ENCODE measurements around the gene AGTRAP. TPM values are rescaled to one million over a fixed set of nuclear protein-coding genes. Genes with fewer than 3 reads are reported as not detected.

The AGTRAP gene
- total RNA-seq, 1 donor from 2014 or later = 95.6 TPM

DNA sequence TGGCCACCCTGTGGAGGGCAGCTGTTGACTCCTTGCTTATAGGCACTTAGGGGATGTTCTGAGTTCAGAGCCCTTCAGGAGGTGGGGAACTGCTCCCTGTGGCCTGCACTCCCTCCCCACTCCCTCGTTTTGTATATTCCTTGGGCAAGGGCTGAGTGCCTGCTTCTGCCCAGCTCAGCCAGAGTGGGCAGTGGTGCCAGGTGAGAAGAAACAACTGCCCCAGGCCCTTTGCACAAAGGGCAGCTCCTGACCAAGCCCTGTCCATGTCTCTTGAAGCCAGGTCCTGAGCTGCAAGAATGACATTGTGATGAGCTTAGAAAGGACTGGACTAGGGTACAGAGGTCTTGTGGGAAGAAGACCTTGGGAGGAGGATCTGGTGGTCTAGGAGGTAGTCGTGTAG lies 2.2 kb downstream of the AGTRAP start:
- Histone ChIP-seq H3K27ac (no peak overlapping the region), H3K9me3 (no peaks in the 10 kb centered on the region), H3K4me1 (peaks cover 3 to 13% of the 10 kb centered on the region in 2 donors), H3K27me3 (no peaks in the 10 kb centered on the region), H3K4me3 (no peak overlapping the region), H3K36me3 (no peaks in the 10 kb centered on the region)
- intact Hi-C loops (cut with DNase I) = loop anchor here (5.0 kb wide), 1 partner anchor 169 kb away; no protein-coding TSS in a partner anchor
- no peak for DNase-seq (ENCODE audit: low spot score in 2 of 2)
- TF ChIP-seq, protein P1, sequence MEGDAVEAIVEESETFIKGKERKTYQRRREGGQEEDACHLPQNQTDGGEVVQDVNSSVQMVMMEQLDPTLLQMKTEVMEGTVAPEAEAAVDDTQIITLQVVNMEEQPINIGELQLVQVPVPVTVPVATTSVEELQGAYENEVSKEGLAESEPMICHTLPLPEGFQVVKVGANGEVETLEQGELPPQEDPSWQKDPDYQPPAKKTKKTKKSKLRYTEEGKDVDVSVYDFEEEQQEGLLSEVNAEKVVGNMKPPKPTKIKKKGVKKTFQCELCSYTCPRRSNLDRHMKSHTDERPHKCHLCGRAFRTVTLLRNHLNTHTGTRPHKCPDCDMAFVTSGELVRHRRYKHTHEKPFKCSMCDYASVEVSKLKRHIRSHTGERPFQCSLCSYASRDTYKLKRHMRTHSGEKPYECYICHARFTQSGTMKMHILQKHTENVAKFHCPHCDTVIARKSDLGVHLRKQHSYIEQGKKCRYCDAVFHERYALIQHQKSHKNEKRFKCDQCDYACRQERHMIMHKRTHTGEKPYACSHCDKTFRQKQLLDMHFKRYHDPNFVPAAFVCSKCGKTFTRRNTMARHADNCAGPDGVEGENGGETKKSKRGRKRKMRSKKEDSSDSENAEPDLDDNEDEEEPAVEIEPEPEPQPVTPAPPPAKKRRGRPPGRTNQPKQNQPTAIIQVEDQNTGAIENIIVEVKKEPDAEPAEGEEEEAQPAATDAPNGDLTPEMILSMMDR (IDR thresholded peaks at IDR 0.05) = no peak

DNA sequence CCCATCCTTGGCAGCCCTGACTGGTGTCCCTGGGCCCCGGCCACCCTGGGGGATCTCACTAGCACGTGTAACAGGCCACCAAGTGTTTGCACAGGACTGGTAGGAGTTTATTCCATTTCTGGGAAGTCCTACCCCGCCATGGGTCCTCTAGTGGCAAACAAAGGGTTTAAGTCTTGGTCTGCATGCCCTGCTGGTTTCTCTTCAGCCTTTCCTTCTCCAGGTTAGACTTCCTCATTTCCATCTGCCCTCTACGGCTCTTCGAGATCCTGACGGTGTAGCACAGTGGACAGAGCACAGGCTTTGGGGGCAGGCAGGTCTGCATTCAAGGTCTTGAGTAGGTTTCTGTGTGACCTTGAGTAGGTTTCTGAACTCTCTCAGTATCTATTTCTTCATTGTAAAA lies 2.8 kb downstream of the AGTRAP start:
- H3K4me3 ChIP-seq = no peak overlapping the region
- intact Hi-C loops (cut with DNase I) = loop anchor here (5.0 kb wide), 1 partner anchor 169 kb away; no protein-coding TSS in a partner anchor
- H3K36me3 ChIP-seq = no peaks in the 10 kb centered on the region
- TF ChIP-seq, protein P1 (IDR thresholded peaks at IDR 0.05) = no peak
- H3K9me3 ChIP-seq = no peaks in the 10 kb centered on the region
- no peaks in the 10 kb centered on the region for H3K27me3 ChIP-seq
- no peak for DNase-seq (ENCODE audit: low spot score in 2 of 2)
- H3K27ac ChIP-seq = no peak overlapping the region
- H3K4me1 ChIP-seq = peaks cover 3 to 13% of the 10 kb centered on the region in 2 donors

DNA sequence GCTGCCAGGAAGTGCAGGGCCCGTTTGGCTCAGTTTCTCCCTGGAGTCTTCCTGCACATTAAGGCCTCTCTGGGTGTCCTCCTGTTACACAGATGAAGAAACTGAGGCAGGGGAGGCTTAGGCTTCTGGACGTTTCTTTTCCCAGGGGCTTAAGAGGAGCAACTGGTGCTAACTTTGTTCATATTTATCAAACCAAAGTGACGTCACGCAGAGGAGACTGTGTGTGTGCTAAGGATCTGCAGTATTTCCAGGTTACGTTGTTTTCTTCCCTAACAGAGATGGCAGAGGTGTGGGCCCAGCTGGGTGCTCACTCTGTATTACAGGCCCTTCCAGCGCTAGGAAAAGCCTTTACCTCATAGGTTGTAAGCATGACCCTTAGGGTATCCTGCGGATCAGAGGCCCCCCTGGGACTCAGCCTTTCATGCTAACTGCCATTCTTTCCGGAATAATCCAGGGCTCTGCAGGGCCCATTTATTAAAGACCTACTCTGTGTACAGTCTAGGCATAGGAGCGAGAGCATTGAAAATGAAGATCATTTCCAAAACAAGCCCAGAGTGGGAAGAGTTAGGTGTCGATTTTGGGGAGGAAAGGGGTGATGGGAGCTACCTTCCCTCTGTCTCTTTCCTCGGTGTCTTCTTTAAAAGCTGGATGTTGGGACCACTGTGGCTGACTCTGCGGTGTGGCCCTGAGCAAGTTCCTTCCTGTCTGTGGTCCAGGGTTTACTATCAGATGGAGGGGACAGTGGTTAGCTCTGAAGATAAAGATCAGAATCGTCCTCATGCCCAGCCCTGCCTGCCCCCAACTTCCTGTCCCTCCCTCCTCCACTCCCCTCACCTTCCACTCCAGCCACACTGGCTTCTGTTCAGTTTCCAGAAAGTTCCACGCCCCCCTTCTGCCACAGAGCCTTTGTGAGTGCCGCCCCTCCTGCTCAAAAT lies 4.6 kb downstream of the AGTRAP start:
- TF ChIP-seq, protein P1 (IDR thresholded peaks at IDR 0.05) = no peak
- Histone ChIP-seq H3K4me1 (peaks cover 3 to 13% of the 10 kb centered on the region in 2 donors), H3K27me3 (no peaks in the 10 kb centered on the region), H3K9me3 (no peaks in the 10 kb centered on the region), H3K36me3 (no peaks in the 10 kb centered on the region), H3K27ac (no peak overlapping the region), H3K4me3 (no peak overlapping the region)
- no peak for DNase-seq (ENCODE audit: low spot score in 2 of 2)
- intact Hi-C loops (cut with DNase I) = no loop called here

GRCh38 chr1:11741482-11741881 lies 5.5 kb downstream of the AGTRAP start:
- intact Hi-C loops (cut with DNase I) = no loop called here
- TF ChIP-seq, protein P1 (IDR thresholded peaks at IDR 0.05) = no peak

DNA sequence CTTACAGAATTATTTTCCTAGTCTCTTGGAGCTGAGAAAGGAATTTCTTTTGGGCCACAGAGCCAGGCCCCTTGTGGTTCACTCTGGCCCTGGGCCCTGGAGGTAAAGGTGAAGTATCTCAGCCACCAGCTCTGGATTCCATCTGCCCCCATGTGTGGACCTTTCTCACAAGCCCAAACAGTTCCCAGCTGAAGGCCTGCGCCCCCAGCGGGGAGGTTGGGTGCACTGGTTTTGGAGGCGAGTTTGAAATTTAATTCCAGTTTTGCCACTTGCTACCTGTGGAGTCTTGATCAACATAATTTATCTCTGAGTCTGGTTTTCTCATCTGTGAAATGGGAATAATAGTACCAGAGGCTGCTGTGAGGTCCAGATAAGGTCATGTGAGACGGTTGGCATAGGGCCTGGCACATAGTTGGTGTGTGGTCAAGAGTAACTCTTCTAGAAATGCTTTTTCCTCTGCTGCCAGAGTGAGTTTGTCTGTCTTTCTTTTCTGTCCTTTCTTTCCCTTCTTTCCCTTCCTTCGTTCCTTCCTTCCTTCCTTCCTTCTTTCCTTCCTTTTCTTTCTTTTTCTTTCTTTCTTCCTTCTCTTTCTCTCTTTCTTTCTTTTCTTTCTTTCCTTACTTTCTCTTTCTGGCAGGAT lies 6.1 kb downstream of the AGTRAP start:
- intact Hi-C loops (cut with DNase I) = no loop called here
- DNase-seq (ENCODE audit: low spot score in 2 of 2) = no peak
- peaks cover 0 to 8% of the 10 kb centered on the region in 2 donors for H3K4me1 ChIP-seq
- no peaks in the 10 kb centered on the region for H3K9me3 ChIP-seq
- H3K36me3 ChIP-seq = no peaks in the 10 kb centered on the region
- TF ChIP-seq, protein P1 (IDR thresholded peaks at IDR 0.05) = no peak
- no peak overlapping the region for H3K4me3 ChIP-seq
- no peaks in the 10 kb centered on the region for H3K27me3 ChIP-seq
- no peak overlapping the region for H3K27ac ChIP-seq

More at GRCh38 chr1:11741482-11741881, 5.5 kb downstream of the AGTRAP start:
- no peak for DNase-seq (ENCODE audit: low spot score in 2 of 2)
- Histone ChIP-seq H3K4me3 (no peak overlapping the region), H3K9me3 (no peaks in the 10 kb centered on the region), H3K27ac (no peak overlapping the region), H3K4me1 (peaks cover 3 to 11% of the 10 kb centered on the region in 2 donors), H3K36me3 (no peaks in the 10 kb centered on the region), H3K27me3 (no peaks in the 10 kb centered on the region)
